Astrocyte (in vitro differentiated cells and primary cell): Measurements from ENCODE around the gene ANLN. TPM values are rescaled to one million over a fixed set of nuclear protein-coding genes. Genes with fewer than 3 reads are reported as not detected.

Experiments used
- DNase-seq: peaks from one replicate; pipeline ENCODE4 v3.0.0-alpha.2; 2010; ENCODE audit warnings: low read depth
- FAIRE-seq: peaks from 2 replicates; lab custom pipeline; 2011; peaks lifted over from hg19 to GRCh38; lab: Jason Lieb, UNC
- H2AFZ ChIP-seq: 2 replicates; pipeline ENCODE4 v1.6.0; 2012; ENCODE audit warnings: low read depth, low read length, inconsistent platforms
- H3K27ac ChIP-seq: 2 replicates; pipeline ENCODE4 v1.5.1; 2011; ENCODE audit warnings: low read depth, low read length, inconsistent platforms
- H3K27me3 ChIP-seq: 2 replicates; pipeline ENCODE4 v1.6.0; 2011; ENCODE audit warnings: low read length, inconsistent platforms; ENCODE audit not compliant: insufficient read depth
- H3K36me3 ChIP-seq: 2 replicates; pipeline ENCODE4 v1.5.1; 2011; ENCODE audit warnings: low read length, inconsistent platforms; ENCODE audit not compliant: insufficient read depth
- H3K4me1 ChIP-seq: 2 replicates; pipeline ENCODE4 v1.5.1; 2011; ENCODE audit warnings: low read length, inconsistent platforms; ENCODE audit not compliant: insufficient read depth
- H3K4me2 ChIP-seq: 2 replicates; pipeline ENCODE4 v1.6.0; 2012; ENCODE audit warnings: low read length, inconsistent platforms
- H3K4me3 ChIP-seq: 2 replicates; pipeline ENCODE4 v1.5.1; 2011; ENCODE audit warnings: low read depth, mild to moderate bottlenecking, low read length, inconsistent platforms; ENCODE audit not compliant: insufficient read depth
- H3K79me2 ChIP-seq: 2 replicates; pipeline ENCODE4 v1.6.0; 2012; ENCODE audit warnings: mild to moderate bottlenecking, low read length, inconsistent platforms; ENCODE audit not compliant: insufficient read depth
- H3K9ac ChIP-seq: 2 replicates; pipeline ENCODE4 v1.6.0; 2012; ENCODE audit warnings: mild to moderate bottlenecking, low read length, inconsistent platforms
- H3K9me3 ChIP-seq: 2 replicates; pipeline ENCODE4 v1.5.1; 2012; ENCODE audit warnings: low read depth, mild to moderate bottlenecking, low read length, inconsistent platforms; ENCODE audit not compliant: insufficient read depth
- H4K20me1 ChIP-seq: 2 replicates; pipeline ENCODE4 v1.6.0; 2012; ENCODE audit warnings: low read length, inconsistent platforms; ENCODE audit not compliant: insufficient read depth
- H3K27ac Mint-ChIP-seq: one replicate; pipeline ENCODE4 v1.8.0; 2021; ENCODE audit warnings: mild to moderate bottlenecking, mixed read lengths; ENCODE audit not compliant: unreplicated experiment
- H3K27me3 Mint-ChIP-seq: one replicate; pipeline ENCODE4 v1.8.0; 2021; ENCODE audit warnings: low read depth, mixed read lengths; ENCODE audit not compliant: unreplicated experiment
- H3K36me3 Mint-ChIP-seq: one replicate; pipeline ENCODE4 v1.8.0; 2021; ENCODE audit warnings: low read depth, mixed read lengths; ENCODE audit not compliant: unreplicated experiment
- H3K4me1 Mint-ChIP-seq: one replicate; pipeline ENCODE4 v1.8.0; 2021; ENCODE audit warnings: low read depth, mixed read lengths; ENCODE audit not compliant: unreplicated experiment
- H3K4me3 Mint-ChIP-seq: one replicate; pipeline ENCODE4 v1.8.0; 2021; ENCODE audit warnings: mild to moderate bottlenecking, moderate library complexity, mixed read lengths; ENCODE audit not compliant: unreplicated experiment
- H3K9me3 Mint-ChIP-seq: one replicate; pipeline ENCODE4 v1.8.0; 2021; ENCODE audit warnings: mild to moderate bottlenecking, mixed read lengths; ENCODE audit not compliant: unreplicated experiment
- CTCF ChIP-seq: IDR thresholded peaks from 2 replicates; pipeline ENCODE4 v1.5.1; 2011; ENCODE audit warnings: low read depth, mild to moderate bottlenecking, inconsistent platforms, low read length, moderate library complexity; ENCODE audit not compliant: insufficient read depth
- EZH2 ChIP-seq: IDR thresholded peaks from 2 replicates; pipeline ENCODE4 v1.6.1; 2012; ENCODE audit warnings: mild to moderate bottlenecking, low read length, inconsistent platforms; ENCODE audit not compliant: insufficient read depth
- total RNA-seq: library from RNA; stranded (reverse); gene quantifications from 2 replicates; pipeline ENCODE4 v1.2.1, GENCODE V29; 2021

ANLN gene
- total RNA-seq, 1 donor from 2014 or later = 20.4 TPM

GRCh38 chr7:36440880-36441279 lies 51.2 kb downstream of the ANLN start:
- no peak overlapping the region for H3K27ac Mint-ChIP-seq
- Histone ChIP-seq H3K4me1 (no peaks in the 10 kb centered on the region), H2AFZ (no peak overlapping the region), H3K9ac (no peak overlapping the region), H3K27me3 (no peaks in the 10 kb centered on the region), H3K27ac (no peak overlapping the region), H3K79me2 (peaks cover 39% of the 10 kb centered on the region), H3K9me3 (no peaks in the 10 kb centered on the region), H3K4me3 (no peak overlapping the region), H3K36me3 (peaks cover 26% of the 10 kb centered on the region), H3K4me2 (no peak overlapping the region), H4K20me1 (no peaks in the 10 kb centered on the region)
- H3K4me1 Mint-ChIP-seq = no peaks in the 10 kb centered on the region
- no peaks in the 10 kb centered on the region for H3K9me3 Mint-ChIP-seq
- no peaks in the 10 kb centered on the region for H3K36me3 Mint-ChIP-seq
- peak; percentile 13 for DNase-seq
- TF ChIP-seq CTCF (peak; percentile 47), EZH2 (no peak)
- no peaks in the 10 kb centered on the region for H3K27me3 Mint-ChIP-seq
- FAIRE-seq = no peak
- H3K4me3 Mint-ChIP-seq = no peak overlapping the region

GRCh38 chr7:36441344-36442022 lies 51.8 kb downstream of the ANLN start:
- Histone ChIP-seq H2AFZ (no peak overlapping the region), H3K4me2 (no peak overlapping the region), H3K79me2 (peaks cover 33% of the 10 kb centered on the region)

More at GRCh38 chr7:36441344-36442022, 51.8 kb downstream of the ANLN start:
- Mint-ChIP-seq H3K9me3 (no peaks in the 10 kb centered on the region), H3K27ac (no peak overlapping the region), H3K27me3 (no peaks in the 10 kb centered on the region), H3K36me3 (no peaks in the 10 kb centered on the region), H3K4me3 (no peak overlapping the region), H3K4me1 (no peaks in the 10 kb centered on the region)
- no peaks in the 10 kb centered on the region for H3K27me3 ChIP-seq
- DNase-seq (no peak), FAIRE-seq (no peak)
- H3K36me3 ChIP-seq = peaks cover 32% of the 10 kb centered on the region
- H3K9me3 ChIP-seq = no peaks in the 10 kb centered on the region
- no peak for TF ChIP-seq EZH2
- TF ChIP-seq CTCF = no peak
- no peak overlapping the region for H3K4me3 ChIP-seq
- no peak overlapping the region for H3K27ac ChIP-seq
- no peaks in the 10 kb centered on the region for H4K20me1 ChIP-seq
- no peaks in the 10 kb centered on the region for H3K4me1 ChIP-seq
- no peak overlapping the region for H3K9ac ChIP-seq
